ENCODE results near the gene RAD52. TPM values are rescaled to one million over a fixed set of nuclear protein-coding genes. Genes with fewer than 3 reads are reported as not detected.

Gene RAD52
- polyA plus RNA-seq, 3 donors: 0.79 to 14.3 (median 1.1) TPM

GRCh38 chr12:990661-991349 lies 41.3 kb upstream of the RAD52 start, which contains the start of gene ERC1:
TSS of gene ERC1 (plus strand) at chr12:991223. CDS start at chr12:1027904, 36,681 bp downstream.
- intact Hi-C loops (cut with micrococcal nuclease): loop anchor here in 1 of 2 donors (10.0 kb wide), 1 partner anchor 236 kb away; the partner anchor contains the start of gene WNK1
- Mint-ChIP-seq H3K27me3 (ENCODE audit: low read depth in 3 of 3) (peaks cover 0 to 2% (median 1%) of the 10 kb centered on the region in 3 donors), H3K36me3 (peaks cover 8 to 9% of the 10 kb centered on the region in 2 donors), H3K9me3 (no peaks in the 10 kb centered on the region), H3K27ac (peak within 1 kb of the TSS; percentile 90 to 99 (median 92)), H3K4me1 (peaks cover 56% of the 10 kb centered on the region), H3K4me3 (peak within 1 kb of the TSS; percentile 93 to 95)
- Histone ChIP-seq H3K27ac (ENCODE audit: low read depth in 1 of 2, low read length in 2 of 2) (peak within 1 kb of the TSS; percentile 93 to 97), H3K36me3 (replicated peaks in 1 of 2; ENCODE audit: control insufficient read depth in 1 of 2, insufficient read depth in 2 of 2, low read length in 2 of 2) (no peaks in the 10 kb centered on the region), H3K9me3 (replicated peaks in 1 of 2; ENCODE audit: control insufficient read depth in 1 of 2, insufficient read depth in 1 of 2, low read length in 2 of 2) (no peaks in the 10 kb centered on the region), H3K4me1 (ENCODE audit: control insufficient read depth in 1 of 2, insufficient read depth in 2 of 2, low read length in 2 of 2) (peaks cover 41 to 50% of the 10 kb centered on the region in 2 donors), H3K9ac (ENCODE audit: insufficient read depth, low read length, poor library complexity, severe bottlenecking) (peak within 1 kb of the TSS; percentile 88), H4K20me1 (ENCODE audit: insufficient read depth, low read length) (peaks cover 7% of the 10 kb centered on the region), H3K27me3 (ENCODE audit: control insufficient read depth in 2 of 2, insufficient read depth in 2 of 2, low read length in 2 of 2) (no peaks in the 10 kb centered on the region), H2AFZ (ENCODE audit: insufficient read depth, low read depth, low read length, poor library complexity, severe bottlenecking) (peak within 1 kb of the TSS; percentile 93), H3K79me2 (ENCODE audit: insufficient read depth, low read length) (peaks cover 56% of the 10 kb centered on the region), H3K4me3 (replicated peaks in 1 of 3; ENCODE audit: low read depth in 2 of 3, low read length in 3 of 3) (peak within 1 kb of the TSS; percentile 73 to 98 (median 87)), H3K4me2 (replicated peaks; ENCODE audit: extremely low read depth, low read length, poor library complexity, severe bottlenecking) (peak within 1 kb of the TSS; percentile 95)
- under 1% methylated on average over 81 of the region's 87 CpGs for WGBS (ENCODE audit: insufficient coverage)
- peak; percentile 71 to 78 (median 77) for DNase-seq
- TF ChIP-seq CTCF (IDR thresholded peaks at IDR 0.05): no peak

GRCh38 chr12:989751-990660 lies 40.5 kb upstream of the RAD52 start:
- peak overlapping the region; percentile 88 for H3K9ac ChIP-seq (ENCODE audit: insufficient read depth, low read length, poor library complexity, severe bottlenecking)
- H2AFZ ChIP-seq (ENCODE audit: insufficient read depth, low read depth, low read length, poor library complexity, severe bottlenecking): peak overlapping the region; percentile 93
- WGBS (ENCODE audit: insufficient coverage): 1% methylated on average over 37 of the region's 40 CpGs
- H3K79me2 ChIP-seq (ENCODE audit: insufficient read depth, low read length): peaks cover 53% of the 10 kb centered on the region
- no peaks in the 10 kb centered on the region for H3K36me3 ChIP-seq (replicated peaks in 1 of 2; ENCODE audit: control insufficient read depth in 1 of 2, insufficient read depth in 2 of 2, low read length in 2 of 2)
- no peak for TF ChIP-seq CTCF (IDR thresholded peaks at IDR 0.05)
- peak overlapping the region; percentile 73 to 98 (median 87) for H3K4me3 ChIP-seq (replicated peaks in 1 of 3; ENCODE audit: low read depth in 2 of 3, low read length in 3 of 3)
- no peaks in the 10 kb centered on the region for H3K27me3 ChIP-seq (ENCODE audit: control insufficient read depth in 2 of 2, insufficient read depth in 2 of 2, low read length in 2 of 2)
- H3K4me2 ChIP-seq (replicated peaks; ENCODE audit: extremely low read depth, low read length, poor library complexity, severe bottlenecking): peak overlapping the region; percentile 95
- no peaks in the 10 kb centered on the region for H3K9me3 Mint-ChIP-seq
- intact Hi-C loops (cut with micrococcal nuclease): loop anchor here (5.0 to 10.0 kb wide), 3 partner anchors 38 to 235 kb away; partner anchors contain the start of genes RAD52 (in 1 of the 2) and WNK1 (in 1 of the 2)
- H3K4me1 ChIP-seq (ENCODE audit: control insufficient read depth in 1 of 2, insufficient read depth in 2 of 2, low read length in 2 of 2): peaks cover 33 to 42% of the 10 kb centered on the region in 2 donors
- peak overlapping the region; percentile 93 to 97 for H3K27ac ChIP-seq (ENCODE audit: low read depth in 1 of 2, low read length in 2 of 2)
- H3K36me3 Mint-ChIP-seq: peaks cover 8 to 9% of the 10 kb centered on the region in 2 donors
- H3K27ac Mint-ChIP-seq: peak overlapping the region; percentile 88 to 96 (median 90)
- H3K9me3 ChIP-seq (replicated peaks in 1 of 2; ENCODE audit: control insufficient read depth in 1 of 2, insufficient read depth in 1 of 2, low read length in 2 of 2): no peaks in the 10 kb centered on the region
- peaks cover 4% of the 10 kb centered on the region for H4K20me1 ChIP-seq (ENCODE audit: insufficient read depth, low read length)
- peak; percentile 34 to 42 (median 37) for DNase-seq
- H3K27me3 Mint-ChIP-seq (ENCODE audit: low read depth in 3 of 3): peaks cover 0 to 2% (median 1%) of the 10 kb centered on the region in 3 donors
- peaks cover 48% of the 10 kb centered on the region for H3K4me1 Mint-ChIP-seq
- peak overlapping the region; percentile 82 to 95 for H3K4me3 Mint-ChIP-seq

All from CD14-positive monocyte (primary cell).